Measurements from ENCODE around the gene DMXL1.
"Not testable (repeated sequence)": the region's sequence is repeated elsewhere in the genome, so short reads cannot be mapped to it uniquely, and the experiment has no call there.

Gene DMXL1

DNA sequence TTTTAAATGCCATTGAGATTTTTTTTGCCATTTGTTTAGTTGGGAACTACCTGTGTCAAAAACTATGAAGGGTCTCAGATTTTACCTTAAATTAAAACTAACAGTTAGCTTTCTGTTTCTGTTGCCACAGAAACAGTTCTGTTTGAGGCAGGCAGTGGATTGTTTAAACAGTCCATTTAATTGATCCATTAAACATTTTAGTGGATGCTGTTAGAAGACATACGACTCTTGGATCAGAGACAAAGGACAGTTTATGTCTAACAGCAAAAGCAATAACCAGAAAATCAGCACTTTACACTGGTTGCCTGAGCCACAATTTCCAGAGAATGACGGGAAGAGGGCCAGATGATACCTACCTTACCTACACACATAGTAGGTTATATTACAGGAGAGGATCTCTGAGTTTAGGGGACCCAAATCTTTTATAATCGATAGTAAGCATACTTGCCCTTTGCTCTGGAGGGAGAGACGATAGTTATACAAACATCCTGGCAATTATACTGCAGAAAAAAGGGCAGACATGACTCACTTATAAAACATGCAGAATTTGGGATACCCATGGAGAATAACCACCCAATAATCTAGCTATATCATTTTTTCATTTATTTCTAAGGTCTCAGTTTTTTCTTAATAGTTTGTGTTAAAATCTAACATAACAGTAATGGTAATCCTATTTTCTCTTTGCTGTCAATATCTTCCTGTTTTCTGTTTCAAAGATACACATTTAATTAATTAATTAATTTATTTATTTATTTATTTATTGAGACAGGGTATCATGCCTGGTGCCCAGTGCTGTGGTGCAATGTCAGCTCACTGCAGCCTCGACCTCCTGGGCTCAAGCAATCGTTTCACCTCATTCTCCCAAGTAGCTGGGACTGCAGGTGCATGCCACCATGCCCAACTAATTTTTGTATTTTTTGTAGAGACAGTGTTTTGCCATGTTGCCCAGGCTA lies 148.2 kb downstream of the DMXL1 start:
- TF ChIP-seq, protein P1, sequence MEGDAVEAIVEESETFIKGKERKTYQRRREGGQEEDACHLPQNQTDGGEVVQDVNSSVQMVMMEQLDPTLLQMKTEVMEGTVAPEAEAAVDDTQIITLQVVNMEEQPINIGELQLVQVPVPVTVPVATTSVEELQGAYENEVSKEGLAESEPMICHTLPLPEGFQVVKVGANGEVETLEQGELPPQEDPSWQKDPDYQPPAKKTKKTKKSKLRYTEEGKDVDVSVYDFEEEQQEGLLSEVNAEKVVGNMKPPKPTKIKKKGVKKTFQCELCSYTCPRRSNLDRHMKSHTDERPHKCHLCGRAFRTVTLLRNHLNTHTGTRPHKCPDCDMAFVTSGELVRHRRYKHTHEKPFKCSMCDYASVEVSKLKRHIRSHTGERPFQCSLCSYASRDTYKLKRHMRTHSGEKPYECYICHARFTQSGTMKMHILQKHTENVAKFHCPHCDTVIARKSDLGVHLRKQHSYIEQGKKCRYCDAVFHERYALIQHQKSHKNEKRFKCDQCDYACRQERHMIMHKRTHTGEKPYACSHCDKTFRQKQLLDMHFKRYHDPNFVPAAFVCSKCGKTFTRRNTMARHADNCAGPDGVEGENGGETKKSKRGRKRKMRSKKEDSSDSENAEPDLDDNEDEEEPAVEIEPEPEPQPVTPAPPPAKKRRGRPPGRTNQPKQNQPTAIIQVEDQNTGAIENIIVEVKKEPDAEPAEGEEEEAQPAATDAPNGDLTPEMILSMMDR (IDR thresholded peaks at IDR 0.05; ENCODE audit: insufficient read depth, low read depth, low read length, missing control alignments) = no peak
- no peak for DNase-seq (ENCODE audit: low read depth)

DNA sequence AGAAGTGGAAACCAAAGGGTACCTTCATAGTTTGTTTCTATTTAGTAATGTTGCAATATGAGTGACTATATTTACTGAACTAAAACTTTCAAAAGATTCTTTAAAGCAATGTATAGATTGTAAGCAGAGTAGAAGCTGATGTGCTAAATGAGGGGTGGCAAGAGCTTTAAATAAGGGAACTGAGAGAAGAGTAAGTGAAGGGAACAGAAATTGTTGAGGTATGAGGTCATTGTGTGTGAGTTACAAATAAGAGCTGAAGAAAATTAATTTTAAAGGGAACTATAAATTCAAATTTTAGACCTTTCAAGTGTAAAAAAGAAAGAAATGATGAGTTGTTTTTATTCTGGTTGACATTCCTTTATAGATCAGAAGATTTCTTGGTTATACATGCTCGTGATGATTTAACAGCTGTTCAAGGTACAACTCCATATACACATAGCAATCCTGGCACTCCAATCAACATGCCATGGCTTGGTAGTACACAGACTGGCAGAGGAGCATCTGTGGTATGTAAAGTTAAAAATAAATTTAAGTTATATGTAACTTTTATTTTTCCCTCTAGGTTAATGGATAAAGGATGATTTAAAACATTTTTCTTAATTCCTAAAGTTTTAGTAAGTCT lies 149.8 kb downstream of the DMXL1 start:
- TF ChIP-seq, protein P1 (IDR thresholded peaks at IDR 0.05; ENCODE audit: insufficient read depth, low read depth, low read length, missing control alignments) = no peak
- peak; percentile 24 for DNase-seq (ENCODE audit: low read depth)

More for the DNA sequence above, 148.2 kb downstream of the DMXL1 start:
- H3K4me3 ChIP-seq (ENCODE audit: low read depth, low read length) = no peak overlapping the region

DNA sequence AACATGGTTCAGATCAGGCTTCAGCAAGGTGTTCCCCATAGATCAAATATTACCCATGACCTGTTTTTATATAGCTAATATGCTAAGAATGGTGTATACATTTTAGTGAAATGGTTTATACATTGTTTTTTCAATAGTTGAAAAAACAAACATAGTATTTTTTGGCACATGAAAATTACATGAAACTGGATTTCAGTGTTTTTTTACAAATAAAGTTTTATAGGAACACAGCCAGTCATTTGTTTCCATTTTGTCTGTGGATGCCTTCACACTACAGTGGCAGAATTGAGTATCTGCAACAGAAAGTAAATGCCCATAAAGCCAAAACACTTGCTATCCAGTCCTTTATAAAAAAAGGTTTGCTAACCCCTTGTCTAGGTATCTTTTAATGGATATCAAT lies 150.4 kb downstream of the DMXL1 start:
- no peak overlapping the region for H3K4me3 ChIP-seq (ENCODE audit: low read depth, low read length)
- TF ChIP-seq, protein P1 (IDR thresholded peaks at IDR 0.05; ENCODE audit: insufficient read depth, low read depth, low read length, missing control alignments) = no peak
- DNase-seq (ENCODE audit: low read depth) = no peak

More for the DNA sequence above, 149.8 kb downstream of the DMXL1 start:
- H3K4me3 ChIP-seq (ENCODE audit: low read depth, low read length) = no peak overlapping the region

DNA sequence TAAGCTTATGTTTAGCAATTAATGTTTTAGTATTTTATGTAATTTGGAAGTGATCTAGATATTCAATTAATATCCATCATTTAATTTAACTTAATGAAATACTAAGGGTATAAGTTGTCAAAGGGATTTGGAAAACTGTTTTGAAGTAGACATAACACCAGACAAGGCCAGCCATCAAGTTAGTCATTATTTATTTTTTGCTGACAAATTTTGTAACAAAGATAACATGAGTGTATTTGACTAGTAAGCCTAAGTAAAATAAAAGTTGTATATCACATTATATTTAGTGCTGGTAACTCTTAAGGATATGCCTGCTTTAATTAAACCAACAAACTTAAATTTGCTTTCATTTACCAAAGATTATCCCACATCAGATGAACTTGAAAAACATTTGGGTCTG lies 159.1 kb downstream of the DMXL1 start:
- TF ChIP-seq, protein P1 (IDR thresholded peaks at IDR 0.05; ENCODE audit: insufficient read depth, low read depth, low read length, missing control alignments) = no peak
- H3K4me3 ChIP-seq (ENCODE audit: low read depth, low read length) = no peak overlapping the region
- DNase-seq (ENCODE audit: low read depth) = no peak

DNA sequence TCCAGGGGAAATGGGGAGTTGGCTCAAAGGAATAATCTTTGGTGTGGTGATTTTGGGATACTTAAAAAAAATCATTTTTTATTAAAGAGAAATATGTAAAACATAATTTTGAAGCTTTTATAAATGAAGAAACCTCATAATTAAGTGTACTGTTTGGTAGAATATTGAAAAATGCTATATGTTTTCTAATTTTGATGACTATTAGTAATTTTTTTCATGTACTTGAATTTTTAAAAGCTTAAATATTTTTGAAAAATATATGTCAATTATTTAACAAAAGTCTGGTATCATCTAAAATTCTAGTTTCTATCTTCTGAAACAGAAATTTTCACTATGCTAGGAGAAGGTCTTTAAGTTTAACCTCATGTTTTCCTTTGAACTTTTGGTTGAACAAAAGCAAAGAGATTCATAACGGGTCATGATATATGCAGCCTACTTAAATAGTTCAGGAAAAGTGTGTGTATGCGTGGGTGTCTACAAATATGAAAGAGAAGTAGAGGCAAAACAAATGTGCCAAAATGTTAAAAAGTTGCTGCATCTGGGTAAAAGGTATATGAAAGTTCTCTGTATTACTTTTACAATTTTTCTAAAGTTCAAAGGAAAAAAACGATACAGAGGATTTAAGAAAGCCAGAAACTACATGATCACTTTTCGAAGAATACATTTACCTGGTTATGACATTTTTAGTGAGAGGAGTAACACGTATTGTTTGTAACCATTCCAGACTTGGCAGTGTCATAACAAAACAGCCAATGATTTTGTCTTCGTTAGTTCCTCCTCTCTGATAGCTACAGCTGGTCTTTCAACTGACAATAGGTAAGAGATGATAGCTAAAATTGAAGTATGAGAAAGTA lies 167.6 kb downstream of the DMXL1 start:
- no peak overlapping the region for H3K4me3 ChIP-seq (ENCODE audit: low read depth, low read length)
- DNase-seq (ENCODE audit: low read depth) = no peak
- TF ChIP-seq, protein P1 (IDR thresholded peaks at IDR 0.05; ENCODE audit: insufficient read depth, low read depth, low read length, missing control alignments) = no peak

DNA sequence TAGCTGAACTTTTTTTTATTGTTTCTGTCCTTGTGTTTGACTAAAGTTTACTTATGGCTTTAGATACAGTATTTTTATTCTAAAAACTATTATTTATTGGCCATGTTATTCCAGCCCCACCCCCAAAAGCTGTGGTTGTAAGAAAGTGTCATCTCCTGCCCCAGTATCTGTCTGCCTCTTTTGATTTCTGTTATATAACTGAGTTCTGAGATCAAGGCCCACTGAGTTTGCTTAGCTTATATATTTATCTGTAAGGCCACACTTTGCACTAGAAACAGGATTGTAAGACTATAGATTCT lies 168.2 kb downstream of the DMXL1 start:
- H3K4me3 ChIP-seq (ENCODE audit: low read depth, low read length) = no peak overlapping the region
- TF ChIP-seq, protein P1 (IDR thresholded peaks at IDR 0.05; ENCODE audit: insufficient read depth, low read depth, low read length, missing control alignments) = no peak
- no peak for DNase-seq (ENCODE audit: low read depth)

DNA sequence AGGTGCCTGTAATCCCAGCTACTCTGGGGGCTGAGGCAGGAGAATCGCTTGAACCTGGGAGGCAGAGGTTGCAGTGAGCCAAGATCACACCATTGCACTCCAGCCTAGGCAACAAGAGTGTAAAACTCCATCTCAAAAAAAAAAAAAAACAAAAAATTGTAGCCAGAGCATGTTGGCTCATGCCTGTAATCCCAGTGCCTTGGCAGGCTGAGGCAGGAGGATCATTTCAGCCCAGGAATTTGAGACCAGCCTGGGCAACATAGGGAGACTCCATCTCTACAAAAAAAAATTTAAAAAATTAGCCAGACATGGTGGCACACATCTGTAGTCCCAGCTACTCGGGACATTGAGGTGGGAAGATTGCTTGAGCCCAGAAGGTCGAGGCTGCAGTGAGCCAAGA lies 168.9 kb downstream of the DMXL1 start:
- H3K4me3 ChIP-seq (ENCODE audit: low read depth, low read length) = not testable (repeated sequence)

More for the DNA sequence above, 168.9 kb downstream of the DMXL1 start:
- not testable (repeated sequence) for DNase-seq (ENCODE audit: low read depth)
